Measurements from ENCODE around the gene GRK4.
"Not testable (repeated sequence)": the region's sequence is repeated elsewhere in the genome, so short reads cannot be mapped to it uniquely, and the experiment has no call there.

Gene GRK4

DNA sequence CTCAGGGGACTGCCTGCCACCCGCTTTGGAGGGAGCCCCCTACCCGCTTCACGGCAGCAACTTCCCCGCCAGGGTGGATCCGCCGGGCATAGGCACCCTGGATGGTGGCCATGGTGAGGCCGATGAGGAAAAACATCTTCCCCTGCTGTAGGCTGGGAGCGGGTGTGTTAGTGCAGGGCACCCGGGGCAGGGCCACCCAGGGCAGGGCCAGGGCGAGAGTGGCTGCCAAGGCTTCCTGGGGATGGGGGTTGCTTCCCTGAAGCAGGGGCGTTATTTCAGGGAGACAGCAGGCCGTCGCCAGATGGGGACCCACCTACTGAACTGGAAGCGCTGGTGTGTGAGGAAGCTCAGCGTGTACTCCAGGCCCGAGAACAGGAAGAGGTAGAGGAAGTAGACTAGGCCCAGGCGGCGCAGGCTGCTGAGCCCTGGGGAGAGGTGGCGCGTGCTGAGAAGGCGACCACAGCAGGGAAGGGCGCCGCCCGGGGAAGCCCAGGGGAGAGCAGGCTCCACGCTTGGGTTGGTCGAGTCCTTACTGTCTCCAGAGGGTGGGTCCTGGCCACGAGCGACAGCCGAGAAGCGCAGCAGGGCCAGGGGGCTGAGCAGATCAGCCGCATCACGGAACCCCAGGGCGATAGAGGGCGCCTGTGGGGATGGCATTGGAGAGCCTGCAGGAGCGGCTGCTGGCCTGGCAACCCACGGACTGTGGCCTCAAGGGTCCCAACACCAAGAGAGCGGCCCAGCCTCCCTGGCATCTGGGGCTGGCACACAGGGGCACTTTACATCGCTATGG, 31.7 kb upstream of the GRK4 start:
- no peak for DNase-seq

GRCh38 chr4:2932321-2932950, 30.9 kb upstream of the GRK4 start:
- no peak for DNase-seq

DNA sequence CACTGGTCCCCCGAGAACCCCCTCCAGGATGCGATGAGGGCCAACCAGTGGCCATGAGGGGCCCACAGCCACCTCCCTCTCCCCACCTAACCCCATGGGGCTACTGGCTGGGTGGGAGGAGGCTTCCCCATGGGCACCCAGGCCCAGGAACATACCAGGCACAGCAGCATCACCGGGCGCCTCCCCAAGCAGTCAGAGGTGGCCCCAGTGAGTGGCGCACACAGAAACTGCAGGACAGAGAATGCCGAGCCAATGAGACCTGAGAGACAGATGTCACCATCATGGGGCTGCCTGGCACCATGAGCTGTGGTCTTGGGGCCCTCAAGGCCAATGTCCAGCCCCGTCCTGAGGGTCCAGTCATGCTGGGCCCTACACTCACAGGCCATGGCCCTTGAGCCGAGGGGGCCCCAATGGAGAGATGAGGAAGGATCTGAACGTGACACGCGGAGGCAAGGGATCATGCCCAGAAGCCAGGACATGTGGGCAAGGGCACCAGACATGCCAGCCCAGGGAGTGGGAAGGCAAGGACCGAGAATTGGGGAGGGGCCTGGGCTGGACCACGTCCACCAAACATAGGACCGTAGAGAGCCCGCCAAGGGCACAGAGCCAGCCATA, 30.3 kb upstream of the GRK4 start:
- no peak for DNase-seq

GRCh38 chr4:2933566-2934076, 29.8 kb upstream of the GRK4 start:
- DNase-seq, result no peak

GRCh38 chr4:2934077-2934812, 29.1 kb upstream of the GRK4 start:
- peak; percentile 8 for DNase-seq

GRCh38 chr4:2934813-2935761, 28.3 kb upstream of the GRK4 start:
- DNase-seq, result peak; percentile 94

DNA sequence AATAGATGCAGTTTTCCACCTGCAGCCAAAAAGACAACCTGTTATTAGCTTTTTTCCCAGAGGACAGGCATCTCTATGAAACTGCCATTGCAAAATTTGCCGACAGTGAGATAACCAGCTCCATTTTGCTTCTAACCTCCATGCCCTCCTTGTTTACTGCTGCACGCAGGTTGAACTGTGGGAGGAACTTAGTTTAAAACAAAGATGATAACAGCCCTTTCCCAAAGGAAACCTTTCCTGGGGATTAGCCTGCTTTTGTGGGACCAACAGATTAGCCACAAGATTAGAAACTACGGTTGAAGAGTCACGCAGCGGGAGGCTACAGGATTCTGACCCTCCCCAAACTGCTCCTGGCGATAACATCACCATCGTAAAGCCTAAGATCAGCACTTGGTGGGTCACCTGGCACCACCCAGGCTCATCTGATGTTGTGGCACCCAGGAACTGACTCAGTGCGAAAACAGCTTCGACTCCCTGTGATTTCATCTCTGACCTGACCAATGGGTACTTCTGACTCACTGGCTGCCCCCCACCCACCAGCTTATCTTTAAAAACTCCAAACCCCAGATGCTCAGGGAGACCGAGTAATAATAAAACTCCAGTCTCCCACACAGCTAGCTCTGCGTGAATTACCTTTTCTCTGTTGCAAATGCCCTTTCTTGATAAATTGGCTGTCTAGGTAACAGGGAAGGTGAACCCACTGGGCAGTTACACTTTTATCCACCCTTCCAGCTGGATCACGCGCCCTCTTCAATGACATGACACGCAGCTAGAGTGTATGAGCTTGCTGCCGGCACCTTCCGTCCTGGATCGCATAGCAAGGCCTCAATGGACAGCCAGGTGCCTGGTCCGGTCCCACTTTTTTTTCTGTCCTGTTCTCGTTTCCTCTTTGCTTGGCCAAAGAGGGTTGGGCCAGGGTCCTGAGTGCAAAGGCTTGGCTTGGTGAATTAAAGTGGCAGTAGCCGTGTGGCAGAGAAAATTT, 27.3 kb upstream of the GRK4 start:
- DNase-seq, result peak; percentile 35

DNA sequence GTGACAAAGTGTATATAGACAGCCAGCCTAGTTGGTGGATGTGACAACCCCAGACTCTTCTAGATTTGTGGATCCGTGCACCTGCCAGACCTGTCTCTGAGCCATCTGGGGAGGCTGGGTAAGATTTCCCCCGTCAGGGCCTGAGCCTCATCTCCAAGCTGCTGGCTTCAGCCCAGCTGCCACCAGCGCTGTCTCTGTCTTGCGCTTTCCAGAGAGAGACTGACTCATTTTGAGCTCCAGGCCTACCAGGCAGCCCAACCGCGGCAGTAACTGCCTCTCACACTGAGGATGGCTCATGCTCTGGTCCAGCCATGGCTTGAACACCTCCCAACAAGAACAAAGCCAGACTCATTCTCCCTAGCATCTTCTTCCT, 26.6 kb upstream of the GRK4 start:
- DNase-seq, result no peak

GRCh38 chr4:2937146-2937857, 26.1 kb upstream of the GRK4 start:
- no peak for DNase-seq

GRCh38 chr4:2937986-2938385, 25.4 kb upstream of the GRK4 start:
- DNase-seq, result no peak

- not testable (repeated sequence) for DNase-seq
Measured at GRCh38 chr4:2938411-2938810, 25.0 kb upstream of the GRK4 start.

GRCh38 chr4:2938906-2939305, 24.5 kb upstream of the GRK4 start:
- DNase-seq, result no peak

DNA sequence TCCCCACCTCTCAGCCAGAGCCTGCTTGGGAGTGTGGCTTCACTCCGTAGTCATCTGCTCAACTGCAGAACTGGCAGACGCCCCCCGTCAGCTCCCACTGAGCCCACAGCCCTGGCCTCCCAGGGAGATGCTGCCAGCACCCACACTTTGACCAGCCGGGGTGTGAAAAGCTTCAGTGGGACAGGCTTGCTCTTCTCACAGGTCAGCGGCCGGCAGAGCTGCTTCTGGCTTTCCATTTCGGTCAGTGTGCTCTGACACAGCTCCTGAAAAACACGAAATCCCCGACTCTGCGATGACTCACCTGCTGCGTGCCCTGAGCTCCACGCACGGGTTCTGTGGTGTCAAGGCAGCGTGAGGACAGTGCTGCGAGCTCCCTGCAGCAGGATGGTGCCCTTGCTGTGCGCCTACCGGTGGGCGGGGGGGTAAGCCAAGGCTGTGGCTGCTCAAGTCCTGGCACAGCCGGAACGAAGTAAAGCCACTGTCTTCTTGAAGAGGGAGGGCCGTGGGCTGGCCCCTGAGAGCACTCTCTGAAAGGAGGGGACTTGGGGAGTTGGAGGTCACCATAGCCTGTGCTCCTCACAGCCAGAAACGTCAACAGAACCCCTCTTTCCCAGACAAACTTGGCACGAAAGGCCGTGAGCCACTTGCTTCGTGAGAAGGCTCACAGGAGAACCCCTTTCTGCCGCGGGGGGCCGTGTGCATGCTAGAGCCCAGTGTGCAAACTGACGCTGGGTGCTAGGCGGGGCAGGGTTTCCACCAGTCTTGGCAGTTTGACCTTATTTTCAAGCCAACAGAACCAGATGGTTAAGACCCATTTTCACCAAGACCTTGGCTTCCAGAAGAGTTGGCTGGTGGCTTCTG, 23.8 kb upstream of the GRK4 start:
- DNase-seq, result no peak

DNA sequence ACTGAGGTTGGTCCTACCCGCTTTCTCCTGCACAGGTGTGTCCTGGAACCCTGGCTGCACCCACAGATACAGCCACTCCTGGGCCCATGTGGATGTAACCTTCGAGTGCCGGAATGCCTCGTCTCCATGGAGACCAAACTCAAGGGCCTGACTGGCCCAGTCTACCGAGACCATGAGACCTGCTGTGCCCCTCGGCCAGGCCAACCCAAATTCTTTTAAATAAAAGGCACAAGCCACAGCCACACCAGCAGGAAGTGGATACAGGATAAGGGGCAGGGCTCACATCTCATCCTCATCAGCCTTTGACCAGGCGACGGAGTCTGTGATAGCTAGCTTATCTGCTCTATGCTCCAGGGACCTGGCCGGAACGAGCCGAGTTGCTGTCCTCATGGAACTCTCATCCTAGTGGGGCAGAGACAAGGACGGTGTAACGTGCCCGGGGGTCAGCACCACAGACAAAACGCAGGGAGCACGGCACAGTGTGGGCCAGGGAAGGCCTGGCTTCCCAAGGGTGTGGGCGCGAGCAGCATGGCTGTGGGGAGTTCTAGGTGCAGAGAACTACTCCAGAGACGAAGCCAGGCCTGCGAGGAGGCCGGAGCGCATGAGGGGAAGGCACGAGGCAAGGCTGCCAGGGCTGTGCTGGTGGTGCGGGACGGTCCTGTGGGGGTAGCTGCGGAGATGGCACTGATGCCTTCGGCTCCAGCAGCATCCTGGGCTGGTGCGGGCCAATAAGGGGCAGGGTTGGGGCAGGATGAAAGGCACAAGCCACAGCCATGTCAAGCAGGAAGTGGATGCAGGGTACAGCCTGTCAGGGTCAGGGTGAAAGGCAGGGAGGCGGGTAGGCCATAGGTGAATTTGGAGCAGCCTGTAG, 22.9 kb upstream of the GRK4 start:
- DNase-seq, result no peak

- no peak for DNase-seq
Measured at GRCh38 chr4:2941138-2942036, 22.0 kb upstream of the GRK4 start.

GRCh38 chr4:2942037-2942531, 21.3 kb upstream of the GRK4 start:
- DNase-seq, result no peak

Data from OCI-M1 (cell line).